IPS-18c (cell line): ENCODE data around the gene DRC7.
"Not testable (repeated sequence)": the region's sequence is repeated elsewhere in the genome, so short reads cannot be mapped to it uniquely, and the experiment has no call there.

Source experiments
- H3K4me3 ChIP-seq: 2 replicates; pipeline ENCODE4 v1.7.0; 2013; ENCODE audit warnings: low read depth, mild to moderate bottlenecking, low read length, moderate library complexity; ENCODE audit not compliant: insufficient read depth
- H3K9me3 ChIP-seq: one replicate; pipeline ENCODE4 v1.6.1; 2013; ENCODE audit warnings: mild to moderate bottlenecking, low read length, moderate library complexity; ENCODE audit not compliant: control insufficient read depth, insufficient read depth

The DRC7 gene

GRCh38 chr16:57721356-57722209 is 27.0 kb downstream of the DRC7 start:
- no peak overlapping the region for H3K4me3 ChIP-seq

DNA sequence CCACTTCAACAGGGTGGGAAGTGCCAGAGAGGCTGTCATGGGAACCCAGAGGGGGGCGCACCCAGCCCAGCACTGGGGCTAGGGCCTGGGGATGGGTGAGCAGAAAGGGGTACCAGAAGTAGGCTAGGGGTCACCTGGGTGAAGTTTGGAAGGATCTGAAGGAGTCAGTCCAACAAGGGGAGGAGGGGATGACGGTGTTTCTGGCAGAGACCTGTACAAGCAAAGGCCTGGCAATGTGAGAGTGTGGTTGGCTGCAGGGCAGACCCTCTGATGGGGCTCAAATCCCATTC is 27.5 kb downstream of the DRC7 start:
- H3K9me3 ChIP-seq, result no peaks in the 10 kb centered on the region
- H3K4me3 ChIP-seq, result no peak overlapping the region

More at GRCh38 chr16:57721356-57722209, 27.0 kb downstream of the DRC7 start:
- no peaks in the 10 kb centered on the region for H3K9me3 ChIP-seq

GRCh38 chr16:57722651-57723050 is 28.0 kb downstream of the DRC7 start:
- H3K4me3 ChIP-seq, result no peak overlapping the region
- H3K9me3 ChIP-seq, result no peaks in the 10 kb centered on the region

GRCh38 chr16:57723170-57723569 is 28.6 kb downstream of the DRC7 start:
- H3K9me3 ChIP-seq, result no peaks in the 10 kb centered on the region
- H3K4me3 ChIP-seq, result no peak overlapping the region

DNA sequence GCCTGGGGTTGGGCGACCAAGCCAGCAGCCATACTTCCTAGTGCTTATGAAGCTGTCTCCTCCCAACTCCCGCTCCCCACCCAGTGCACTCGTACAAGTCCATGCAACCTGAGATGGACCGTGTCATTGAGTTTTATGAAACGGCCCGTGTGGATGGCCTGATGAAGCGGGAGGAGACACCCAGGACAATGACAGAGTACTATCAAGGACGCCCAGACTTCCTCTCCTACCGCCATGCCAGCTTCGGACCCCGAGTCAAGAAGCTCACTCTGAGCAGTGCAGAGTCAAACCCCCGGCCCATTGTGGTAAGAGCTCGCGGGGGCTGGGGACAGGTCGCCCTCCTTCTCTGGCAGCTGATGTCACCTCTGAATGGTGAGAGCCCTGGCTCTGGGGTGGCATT is 29.9 kb downstream of the DRC7 start:
- no peaks in the 10 kb centered on the region for H3K9me3 ChIP-seq
- H3K4me3 ChIP-seq, result no peak overlapping the region

- H3K4me3 ChIP-seq, result no peak overlapping the region
These were observed 30.5 kb downstream of the DRC7 start for GRCh38 chr16:57725151-57725550.

GRCh38 chr16:57725554-57725953 is 30.9 kb downstream of the DRC7 start:
- H3K9me3 ChIP-seq, result no peaks in the 10 kb centered on the region
- no peak overlapping the region for H3K4me3 ChIP-seq

More at GRCh38 chr16:57725151-57725550, 30.5 kb downstream of the DRC7 start:
- no peaks in the 10 kb centered on the region for H3K9me3 ChIP-seq

DNA sequence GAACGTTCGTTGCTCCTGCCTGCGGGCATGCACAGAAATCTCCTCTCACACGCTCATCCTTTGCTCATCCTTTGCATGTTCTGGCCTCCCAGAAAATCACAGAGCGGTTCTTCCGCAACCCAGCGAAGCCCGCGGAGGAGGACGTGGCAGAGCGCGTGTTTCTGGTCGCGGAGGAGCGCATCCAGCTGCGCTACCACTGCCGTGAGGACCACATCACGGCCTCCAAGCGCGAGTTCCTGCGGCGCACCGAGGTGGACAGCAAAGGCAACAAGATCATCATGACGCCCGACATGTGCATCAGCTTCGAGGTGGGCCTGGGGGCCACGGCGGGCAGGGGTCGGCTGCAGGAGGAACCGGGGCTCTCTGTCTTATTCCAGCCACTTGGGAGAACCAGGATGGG is 31.4 kb downstream of the DRC7 start:
- Histone ChIP-seq H3K9me3 (no peaks in the 10 kb centered on the region), H3K4me3 (no peak overlapping the region)

DNA sequence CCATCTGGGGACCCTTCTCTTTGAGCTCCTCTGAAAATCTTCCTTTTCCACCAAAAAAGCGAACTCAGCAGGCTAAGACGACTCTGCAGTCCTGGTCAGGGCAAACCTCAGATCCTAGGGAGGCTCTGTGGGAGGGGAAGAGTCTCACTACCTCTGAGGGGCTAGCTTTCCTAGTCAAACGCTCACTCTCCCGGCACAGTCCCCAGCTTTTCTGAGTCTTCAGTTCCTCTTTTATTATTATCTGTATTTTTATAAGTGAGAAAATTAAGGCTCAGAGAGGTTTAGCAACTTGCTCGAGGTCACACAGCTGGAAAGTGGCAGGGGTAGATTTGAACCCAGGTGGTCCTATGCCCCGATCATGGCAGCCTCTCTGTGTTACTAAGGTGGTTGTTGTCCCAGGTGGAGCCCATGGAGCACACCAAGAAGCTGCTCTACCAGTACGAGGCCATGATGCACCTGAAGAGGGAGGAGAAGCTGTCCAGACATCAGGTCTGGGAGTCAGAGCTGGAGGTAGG is 31.9 kb downstream of the DRC7 start:
- H3K9me3 ChIP-seq, result no peaks in the 10 kb centered on the region
- no peak overlapping the region for H3K4me3 ChIP-seq

GRCh38 chr16:57727610-57728009 is 33.0 kb downstream of the DRC7 start:
- Histone ChIP-seq H3K9me3 (no peaks in the 10 kb centered on the region), H3K4me3 (no peak overlapping the region)

- no peak overlapping the region for H3K4me3 ChIP-seq
- no peaks in the 10 kb centered on the region for H3K9me3 ChIP-seq
These were observed 34.0 kb downstream of the DRC7 start for GRCh38 chr16:57728336-57729181.

GRCh38 chr16:57729182-57729484 is 34.5 kb downstream of the DRC7 start:
- no peak overlapping the region for H3K4me3 ChIP-seq
- H3K9me3 ChIP-seq, result no peaks in the 10 kb centered on the region

DNA sequence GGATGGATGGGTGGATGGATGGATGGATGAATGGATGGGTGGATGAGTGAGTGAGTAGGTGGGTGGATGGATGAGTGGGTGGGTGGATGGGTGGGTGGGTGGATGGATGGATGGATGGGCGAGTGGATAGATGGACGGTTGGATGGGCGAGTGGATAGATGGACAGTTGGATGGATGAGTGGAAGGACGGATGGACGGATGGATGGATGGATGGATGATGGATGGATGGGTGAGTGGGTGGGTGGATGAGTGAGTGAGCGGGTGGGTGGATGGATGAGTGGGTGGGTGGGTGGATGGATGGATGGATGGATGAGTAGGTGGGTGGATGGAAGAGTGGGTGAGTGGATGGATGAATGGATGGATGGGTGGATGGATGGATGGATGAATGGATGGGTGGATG is 35.2 kb downstream of the DRC7 start:
- H3K4me3 ChIP-seq, H3K9me3 ChIP-seq: not testable (repeated sequence)

GRCh38 chr16:57730771-57731730 is 36.4 kb downstream of the DRC7 start:
- H3K9me3 ChIP-seq, result no peaks in the 10 kb centered on the region
- no peak overlapping the region for H3K4me3 ChIP-seq

DNA sequence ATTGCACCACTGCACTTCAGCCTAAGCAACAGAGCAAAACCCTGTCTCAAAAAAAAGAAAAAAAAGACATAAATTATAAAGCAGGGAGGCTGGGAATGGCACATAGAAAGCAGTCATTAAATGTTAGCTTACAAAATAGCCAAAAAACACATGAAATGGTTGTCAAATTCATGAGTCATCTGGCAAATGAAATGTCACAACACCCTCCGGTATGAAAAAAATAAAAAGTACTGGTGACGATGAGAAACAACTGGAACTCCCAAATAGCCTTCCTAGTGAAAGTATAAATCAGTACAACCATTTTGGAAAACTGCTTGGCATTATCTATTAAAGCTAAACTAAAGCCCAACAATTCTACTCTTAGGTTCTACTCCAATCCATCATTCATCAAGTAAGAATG is 37.4 kb downstream of the DRC7 start:
- no peak overlapping the region for H3K4me3 ChIP-seq
- no peaks in the 10 kb centered on the region for H3K9me3 ChIP-seq

DNA sequence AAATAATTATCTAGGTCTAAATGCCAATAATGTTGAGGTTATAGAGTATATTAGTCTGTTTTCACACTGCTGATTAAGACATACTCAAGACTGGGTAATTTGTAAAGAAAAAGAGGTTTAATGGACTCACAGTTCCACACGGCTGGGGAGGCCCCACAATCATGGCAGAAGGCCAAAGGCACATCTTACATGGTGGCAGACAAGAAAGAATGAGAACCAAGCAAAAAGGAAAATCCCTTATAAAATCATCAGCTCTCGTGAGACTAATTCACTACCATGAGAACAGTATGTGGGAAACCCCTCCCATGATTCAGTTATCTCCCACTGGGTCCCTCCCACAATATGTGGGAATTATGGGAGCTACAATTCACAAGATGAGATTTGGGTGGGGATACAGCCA is 38.1 kb downstream of the DRC7 start:
- H3K4me3 ChIP-seq, result no peak overlapping the region
- no peaks in the 10 kb centered on the region for H3K9me3 ChIP-seq

GRCh38 chr16:57734308-57734924 is 39.8 kb downstream of the DRC7 start:
- peak overlapping the region; percentile 70 for H3K4me3 ChIP-seq
- no peaks in the 10 kb centered on the region for H3K9me3 ChIP-seq
